ENCODE data around the gene NEDD4L.

DNA sequence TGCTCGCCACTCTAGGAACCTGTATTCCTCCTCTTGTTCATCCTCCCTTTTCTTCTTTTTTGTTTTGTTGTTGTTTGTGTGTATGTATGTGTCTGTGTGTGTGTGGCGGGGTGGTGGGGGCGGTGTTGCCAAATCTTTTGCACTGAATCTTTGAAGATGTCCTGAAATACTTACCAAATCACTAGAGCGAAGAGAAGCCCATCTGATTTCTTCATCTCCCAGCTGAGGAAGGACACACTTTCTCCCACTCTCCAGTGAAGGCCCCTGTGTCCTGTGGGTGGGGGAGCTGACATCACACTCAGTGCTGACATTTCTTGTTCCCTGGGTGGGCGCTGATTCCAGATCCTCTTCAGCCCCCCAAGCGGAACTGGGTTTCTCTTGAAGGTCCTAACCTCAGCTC lies 74.5 kb downstream of the NEDD4L start:
- TF ChIP-seq, protein P1, sequence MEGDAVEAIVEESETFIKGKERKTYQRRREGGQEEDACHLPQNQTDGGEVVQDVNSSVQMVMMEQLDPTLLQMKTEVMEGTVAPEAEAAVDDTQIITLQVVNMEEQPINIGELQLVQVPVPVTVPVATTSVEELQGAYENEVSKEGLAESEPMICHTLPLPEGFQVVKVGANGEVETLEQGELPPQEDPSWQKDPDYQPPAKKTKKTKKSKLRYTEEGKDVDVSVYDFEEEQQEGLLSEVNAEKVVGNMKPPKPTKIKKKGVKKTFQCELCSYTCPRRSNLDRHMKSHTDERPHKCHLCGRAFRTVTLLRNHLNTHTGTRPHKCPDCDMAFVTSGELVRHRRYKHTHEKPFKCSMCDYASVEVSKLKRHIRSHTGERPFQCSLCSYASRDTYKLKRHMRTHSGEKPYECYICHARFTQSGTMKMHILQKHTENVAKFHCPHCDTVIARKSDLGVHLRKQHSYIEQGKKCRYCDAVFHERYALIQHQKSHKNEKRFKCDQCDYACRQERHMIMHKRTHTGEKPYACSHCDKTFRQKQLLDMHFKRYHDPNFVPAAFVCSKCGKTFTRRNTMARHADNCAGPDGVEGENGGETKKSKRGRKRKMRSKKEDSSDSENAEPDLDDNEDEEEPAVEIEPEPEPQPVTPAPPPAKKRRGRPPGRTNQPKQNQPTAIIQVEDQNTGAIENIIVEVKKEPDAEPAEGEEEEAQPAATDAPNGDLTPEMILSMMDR (IDR thresholded peaks at IDR 0.05; ENCODE audit: insufficient read depth, low read depth, low read length), result no peak
- no peak for TF ChIP-seq EZH2 (IDR thresholded peaks at IDR 0.05; ENCODE audit: insufficient read depth, low read length)
